AG04449 (cell line): Measurements from ENCODE around the gene BFSP1.

Source experiments
- CTCF ChIA-PET: fragments of 350-600 bp; formaldehyde crosslinking; extraction: SDS; loops from one replicate; lab custom pipeline; 2021; ENCODE audit warnings: antibody characterized with exemption; lab: Yijun Ruan, JAX
- POLR2A ChIA-PET: fragments of 400-600, 350-600 bp; formaldehyde crosslinking; extraction: SDS; loops from one replicate; lab custom pipeline; 2020; ENCODE audit warnings: antibody characterized with exemption, inconsistent platforms; lab: Yijun Ruan, JAX
- DNase-seq: peaks from one replicate; pipeline ENCODE4 v3.0.0-alpha.2; 2010; ENCODE audit warnings: low read depth, low spot score
- H3K4me3 ChIP-seq: 2 replicates; pipeline ENCODE4 v1.5.1; 2011; ENCODE audit warnings: low read depth, mild to moderate bottlenecking, control low read depth, low read length
- TF ChIP-seq, protein P1 (sequence below): IDR thresholded peaks from one replicate; pipeline ENCODE4 v1.5.1; 2011; ENCODE audit warnings: mild to moderate bottlenecking, moderate library complexity, low read length, control low read depth, inconsistent platforms; ENCODE audit not compliant: insufficient read depth; ENCODE audit errors: missing control alignments

Gene BFSP1

DNA sequence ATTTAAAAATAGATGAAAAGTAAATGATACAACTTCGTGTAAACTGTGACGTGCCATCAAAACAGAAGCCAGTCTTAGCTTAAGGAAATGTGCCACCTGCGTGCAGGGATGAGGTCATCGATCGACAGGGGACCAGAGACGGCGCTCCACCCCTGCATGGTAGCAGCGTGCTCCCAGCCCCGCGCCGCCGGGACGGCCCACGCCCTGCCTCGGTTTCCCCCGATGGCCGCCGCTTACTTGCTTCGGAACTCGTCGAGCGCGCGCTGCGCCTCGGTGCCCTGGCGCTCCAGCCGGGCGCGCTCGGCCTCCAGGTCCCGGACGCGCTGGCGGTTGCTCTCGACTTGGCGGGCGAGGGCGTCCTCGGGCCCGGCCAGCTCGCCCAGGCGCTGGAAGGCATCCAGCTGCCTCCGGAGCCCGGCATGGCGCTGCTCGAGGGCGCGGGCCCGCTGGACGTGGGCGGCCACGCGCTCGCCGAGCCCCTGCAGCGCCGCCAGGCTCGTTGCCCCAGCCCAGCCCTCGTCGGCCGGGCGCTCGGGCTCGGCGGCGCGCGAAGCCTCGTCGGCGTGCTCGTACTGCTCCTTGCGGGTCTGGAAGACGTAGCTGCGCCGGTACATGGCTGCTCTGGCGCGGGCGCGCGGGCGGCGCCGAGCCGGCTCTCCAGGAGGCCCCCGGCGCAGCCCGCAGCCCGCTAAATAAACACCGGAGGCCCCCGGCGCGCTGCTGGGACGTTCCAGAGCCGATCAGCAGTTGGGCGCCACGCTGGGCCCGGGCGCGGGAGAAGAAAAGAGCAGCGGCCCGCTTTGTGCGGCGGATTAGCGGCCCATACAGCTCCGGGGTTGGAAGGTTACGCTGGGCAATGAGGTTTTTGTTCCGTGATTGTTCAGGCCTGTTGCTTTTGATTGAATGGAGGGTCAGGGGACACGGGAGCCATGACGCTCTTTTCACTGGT is at the start of gene BFSP1:
TSS of gene BFSP1 (minus strand) at position 664 of the 949 bp plus-strand sequence. CDS start at position 614, 50 bp downstream.
- TF ChIP-seq, protein P1, sequence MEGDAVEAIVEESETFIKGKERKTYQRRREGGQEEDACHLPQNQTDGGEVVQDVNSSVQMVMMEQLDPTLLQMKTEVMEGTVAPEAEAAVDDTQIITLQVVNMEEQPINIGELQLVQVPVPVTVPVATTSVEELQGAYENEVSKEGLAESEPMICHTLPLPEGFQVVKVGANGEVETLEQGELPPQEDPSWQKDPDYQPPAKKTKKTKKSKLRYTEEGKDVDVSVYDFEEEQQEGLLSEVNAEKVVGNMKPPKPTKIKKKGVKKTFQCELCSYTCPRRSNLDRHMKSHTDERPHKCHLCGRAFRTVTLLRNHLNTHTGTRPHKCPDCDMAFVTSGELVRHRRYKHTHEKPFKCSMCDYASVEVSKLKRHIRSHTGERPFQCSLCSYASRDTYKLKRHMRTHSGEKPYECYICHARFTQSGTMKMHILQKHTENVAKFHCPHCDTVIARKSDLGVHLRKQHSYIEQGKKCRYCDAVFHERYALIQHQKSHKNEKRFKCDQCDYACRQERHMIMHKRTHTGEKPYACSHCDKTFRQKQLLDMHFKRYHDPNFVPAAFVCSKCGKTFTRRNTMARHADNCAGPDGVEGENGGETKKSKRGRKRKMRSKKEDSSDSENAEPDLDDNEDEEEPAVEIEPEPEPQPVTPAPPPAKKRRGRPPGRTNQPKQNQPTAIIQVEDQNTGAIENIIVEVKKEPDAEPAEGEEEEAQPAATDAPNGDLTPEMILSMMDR: no peak
- peak within 1 kb of the TSS; percentile 60 for H3K4me3 ChIP-seq
- DNase-seq: no peak
- POLR2A ChIA-PET: interaction anchor here (0.6 to 1.2 kb wide), 3 partner anchors 39 to 93 kb away, joined by 3 to 4 read pairs (median 3); partner anchors contain the start of gene DSTN
- CTCF ChIA-PET: interaction anchor here (1.0 to 2.2 kb wide), 13 partner anchors 9 to 408 kb away, joined by 3 to 11 read pairs (median 4); no protein-coding TSS in a partner anchor

- TF ChIP-seq, protein P1: no peak
- POLR2A ChIA-PET: interaction anchor here (3.1 kb wide), 1 partner anchor 11 kb away, joined by 14 read pairs; the partner anchor contains the start of gene DSTN
- CTCF ChIA-PET: interaction anchor here (0.6 to 1.8 kb wide), 3 partner anchors 9 to 61 kb away, joined by 4 to 6 read pairs (median 4); no protein-coding TSS in a partner anchor
- DNase-seq: no peak
- H3K4me3 ChIP-seq: no peak overlapping the region
These were observed 49.7 kb upstream of the BFSP1 start for GRCh38 chr20:17580895-17581294.

DNA sequence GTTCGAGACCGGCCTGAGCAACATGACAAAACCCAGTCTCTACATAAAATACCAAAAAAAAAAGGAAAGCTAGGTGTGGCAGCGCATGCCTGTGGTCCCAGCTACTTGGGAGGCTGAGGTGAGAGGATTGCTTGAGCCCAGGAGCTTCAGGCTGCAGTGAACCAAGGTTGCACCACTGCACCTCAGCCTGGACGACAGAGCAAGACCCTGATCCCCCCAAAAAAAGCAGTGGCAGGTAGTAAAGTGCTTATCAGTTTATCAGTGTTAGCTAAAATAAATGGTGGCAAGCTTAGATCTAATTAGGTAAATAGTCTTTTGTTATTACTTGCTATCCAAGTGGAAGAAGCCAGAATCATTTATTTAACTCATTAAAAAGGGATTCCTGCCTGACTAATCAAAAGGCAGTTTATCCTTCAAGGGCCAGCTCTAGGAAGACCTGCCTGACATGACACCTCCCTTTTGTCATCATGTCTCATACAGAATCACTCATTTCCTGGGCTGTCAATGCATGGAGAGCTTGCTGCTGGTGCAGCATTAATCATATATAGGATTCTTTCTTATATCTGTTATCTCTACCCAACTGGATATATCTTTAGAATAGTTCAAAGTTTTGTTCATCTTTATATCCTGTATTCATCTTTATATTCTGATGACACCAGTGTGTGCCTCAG is 48.3 kb upstream of the BFSP1 start:
- no peak overlapping the region for H3K4me3 ChIP-seq
- ChIA-PET POLR2A (interaction anchor here (3.1 kb wide), 1 partner anchor 9 kb away, joined by 14 read pairs; the partner anchor contains the start of gene DSTN), CTCF (interaction anchor here (1.7 to 1.8 kb wide), 2 partner anchors 43 to 45 kb away, joined by 4 to 6 read pairs; no protein-coding TSS in a partner anchor)
- no peak for DNase-seq
- TF ChIP-seq, protein P1: no peak

DNA sequence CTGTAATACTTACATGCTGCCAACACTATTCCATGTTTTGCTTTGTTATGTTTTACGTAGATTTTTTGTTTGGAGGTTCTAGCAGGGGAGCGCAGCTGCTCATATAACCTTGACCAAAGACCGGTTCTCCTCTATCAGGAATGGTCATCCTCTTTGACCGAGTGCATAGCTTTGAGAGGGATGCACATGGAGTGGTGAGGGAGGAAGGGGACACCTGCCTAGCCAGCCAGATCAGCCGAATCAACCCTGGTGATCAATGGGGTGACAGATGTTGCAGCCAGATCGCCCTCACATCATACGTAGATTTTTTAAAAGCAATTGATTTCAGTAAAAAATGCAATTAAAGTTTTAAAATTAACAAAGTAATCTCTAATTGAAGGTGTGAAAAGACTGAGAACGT is 45.0 kb upstream of the BFSP1 start:
- POLR2A ChIA-PET: interaction anchor here (0.6 kb wide), 1 partner anchor 394 kb away, joined by 3 read pairs; no protein-coding TSS in a partner anchor
- DNase-seq: no peak
- TF ChIP-seq, protein P1: no peak
- CTCF ChIA-PET: interaction anchor here (1.0 to 2.1 kb wide), 3 partner anchors 18 to 322 kb away, joined by 3 to 5 read pairs (median 4); no protein-coding TSS in a partner anchor
- no peak overlapping the region for H3K4me3 ChIP-seq

DNA sequence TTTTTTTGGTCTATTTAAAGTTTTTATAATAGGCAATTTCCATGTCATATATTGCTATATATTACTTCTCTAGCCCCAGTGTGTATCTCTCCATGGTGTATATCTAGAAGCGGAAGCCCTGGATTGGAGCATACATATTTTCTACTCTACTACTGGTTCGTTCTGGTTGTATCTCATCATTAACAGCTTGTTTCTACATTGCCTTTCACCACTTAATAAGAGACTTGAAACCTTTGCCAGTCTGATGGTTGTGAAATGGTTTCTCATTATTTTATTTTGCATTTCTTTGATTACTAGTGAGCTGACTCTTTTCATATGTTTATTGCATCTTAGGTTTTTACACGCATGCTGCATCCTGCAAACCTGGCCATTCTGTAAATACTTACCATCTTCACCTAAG is 42.3 kb upstream of the BFSP1 start:
- TF ChIP-seq, protein P1: no peak
- no peak for DNase-seq
- H3K4me3 ChIP-seq: no peak overlapping the region
- ChIA-PET CTCF (interaction anchor here (1.1 to 5.8 kb wide), 5 partner anchors 11 to 68 kb away, joined by 3 to 43 read pairs (median 3); no protein-coding TSS in a partner anchor), POLR2A (interaction anchor here (0.6 to 1.5 kb wide), 5 partner anchors 11 to 34 kb away, joined by 3 to 7 read pairs (median 3); no protein-coding TSS in a partner anchor)
